HL-60 (cell line): Measurements from ENCODE around the gene RASAL2.

Source experiments
- POLR2AphosphoS5 ChIP-seq: IDR thresholded peaks from 2 replicates; pipeline ENCODE4 v1.6.1; 2012; ENCODE audit warnings: low read depth
- TF ChIP-seq, protein P1 (sequence below): IDR thresholded peaks from one replicate; pipeline ENCODE4 v1.5.1; 2011; ENCODE audit warnings: low read length, control low read depth, inconsistent platforms; ENCODE audit not compliant: insufficient read depth

DNA sequence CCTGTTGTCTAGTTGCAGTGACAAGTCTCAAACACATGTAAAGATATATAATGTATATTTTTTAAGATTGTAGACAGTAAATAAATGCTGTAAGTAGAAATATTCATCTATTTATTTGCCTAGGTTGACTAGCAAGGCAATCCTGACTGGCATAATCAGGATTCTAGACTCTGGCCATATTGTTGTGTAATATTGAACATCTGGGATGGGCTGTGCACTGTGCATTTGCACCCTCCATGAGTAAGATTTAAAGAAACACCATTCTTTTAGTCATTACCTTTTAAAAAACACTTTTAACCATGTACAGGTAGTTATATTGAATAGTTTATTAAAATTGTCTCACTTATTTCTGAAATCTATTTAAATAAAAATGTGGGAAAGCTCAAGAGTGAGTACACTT lies 32.4 kb downstream of the RASAL2 start:
- TF ChIP-seq, protein P1, sequence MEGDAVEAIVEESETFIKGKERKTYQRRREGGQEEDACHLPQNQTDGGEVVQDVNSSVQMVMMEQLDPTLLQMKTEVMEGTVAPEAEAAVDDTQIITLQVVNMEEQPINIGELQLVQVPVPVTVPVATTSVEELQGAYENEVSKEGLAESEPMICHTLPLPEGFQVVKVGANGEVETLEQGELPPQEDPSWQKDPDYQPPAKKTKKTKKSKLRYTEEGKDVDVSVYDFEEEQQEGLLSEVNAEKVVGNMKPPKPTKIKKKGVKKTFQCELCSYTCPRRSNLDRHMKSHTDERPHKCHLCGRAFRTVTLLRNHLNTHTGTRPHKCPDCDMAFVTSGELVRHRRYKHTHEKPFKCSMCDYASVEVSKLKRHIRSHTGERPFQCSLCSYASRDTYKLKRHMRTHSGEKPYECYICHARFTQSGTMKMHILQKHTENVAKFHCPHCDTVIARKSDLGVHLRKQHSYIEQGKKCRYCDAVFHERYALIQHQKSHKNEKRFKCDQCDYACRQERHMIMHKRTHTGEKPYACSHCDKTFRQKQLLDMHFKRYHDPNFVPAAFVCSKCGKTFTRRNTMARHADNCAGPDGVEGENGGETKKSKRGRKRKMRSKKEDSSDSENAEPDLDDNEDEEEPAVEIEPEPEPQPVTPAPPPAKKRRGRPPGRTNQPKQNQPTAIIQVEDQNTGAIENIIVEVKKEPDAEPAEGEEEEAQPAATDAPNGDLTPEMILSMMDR: no peak
- TF ChIP-seq POLR2AphosphoS5: no peak
